GM19025 (cell line): ENCODE measurements around the gene EDC4.
"Not testable (repeated sequence)": the region's sequence is repeated elsewhere in the genome, so short reads cannot be mapped to it uniquely, and the experiment has no call there.

Experiments used
- ATAC-seq: cut with Tn5 transposase; IDR thresholded peaks from one replicate; pipeline ENCODE4 v1.9.1; 2021; ENCODE audit warnings: mild to moderate bottlenecking, low read depth, moderate library complexity; ENCODE audit not compliant: unreplicated experiment

The EDC4 gene

GRCh38 chr16:67846320-67847063 lies 26.4 kb upstream of the EDC4 start, which contains the start of gene NUTF2:
TSS of gene NUTF2 (plus strand) at chr16:67846933. CDS start at chr16:67865131, 18,198 bp downstream.
- peak; percentile 62 for ATAC-seq

DNA sequence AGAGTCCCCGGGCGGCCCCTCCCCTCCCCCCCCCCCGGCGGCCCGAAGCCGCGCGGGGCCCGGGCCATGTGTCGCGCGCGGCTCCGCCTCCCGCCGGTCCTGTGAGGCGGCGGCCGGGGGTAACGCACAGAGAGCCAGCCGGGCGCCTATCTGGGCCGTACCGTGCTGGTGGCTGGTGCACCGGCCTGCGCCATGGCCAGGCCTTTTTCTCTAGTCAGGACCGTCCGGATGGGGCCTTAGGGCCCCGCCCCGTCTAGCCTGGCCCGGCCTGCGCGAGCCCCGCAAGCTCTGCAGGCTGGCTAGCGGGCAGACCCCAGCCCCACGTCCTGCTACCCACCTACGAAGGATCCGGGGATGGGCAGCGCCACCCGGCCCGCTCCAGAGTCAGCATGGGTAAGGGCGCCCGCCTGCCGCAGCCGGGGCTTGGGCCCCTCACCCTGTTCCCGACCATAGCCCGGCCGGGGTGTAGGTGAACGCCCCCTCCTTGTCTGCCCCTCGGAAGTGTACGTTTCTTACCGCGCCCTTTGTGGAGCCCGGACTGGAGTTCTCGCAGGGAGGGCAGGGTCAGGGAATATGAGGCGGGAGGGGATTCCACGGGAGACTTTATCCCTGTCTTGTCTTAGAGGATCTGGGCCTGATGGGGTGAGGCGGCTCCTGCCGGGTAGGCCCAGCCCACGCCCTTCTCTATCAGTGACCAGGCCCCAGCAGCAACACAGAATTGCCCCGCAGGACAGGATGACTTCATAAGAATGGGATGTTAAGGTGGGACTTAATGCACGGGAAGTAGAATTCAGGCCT lies 25.6 kb upstream of the EDC4 start, which contains the start of gene CENPT:
TSS of gene CENPT (minus strand) at position 630 of the 798 bp plus-strand sequence. CDS start 13,834 bp downstream, outside the sequence.
- ATAC-seq: peak; percentile 34

GRCh38 chr16:67848118-67848517 lies 24.7 kb upstream of the EDC4 start:
- no peak for ATAC-seq

GRCh38 chr16:67853670-67854069 lies 19.2 kb upstream of the EDC4 start:
- no peak for ATAC-seq

DNA sequence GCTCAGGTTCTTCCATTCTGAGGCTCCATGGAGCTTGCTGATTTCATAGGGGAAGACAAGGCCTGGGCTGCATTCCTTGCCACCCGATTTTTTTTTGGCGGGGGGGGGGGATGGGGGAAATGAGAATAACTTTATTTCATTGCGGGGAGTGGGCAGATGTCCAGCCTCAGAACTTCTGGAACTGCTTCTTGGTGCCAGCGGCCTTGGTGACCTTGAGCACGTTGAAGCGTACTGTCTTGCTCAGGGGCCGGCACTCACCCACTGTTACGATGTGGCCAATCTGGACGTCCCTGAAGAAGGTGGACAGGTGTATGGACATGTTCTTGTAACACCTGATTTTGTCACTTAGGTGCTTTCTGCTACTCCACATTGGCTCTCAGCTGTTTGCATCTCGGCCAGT lies 17.1 kb upstream of the EDC4 start:
- ATAC-seq: no peak

DNA sequence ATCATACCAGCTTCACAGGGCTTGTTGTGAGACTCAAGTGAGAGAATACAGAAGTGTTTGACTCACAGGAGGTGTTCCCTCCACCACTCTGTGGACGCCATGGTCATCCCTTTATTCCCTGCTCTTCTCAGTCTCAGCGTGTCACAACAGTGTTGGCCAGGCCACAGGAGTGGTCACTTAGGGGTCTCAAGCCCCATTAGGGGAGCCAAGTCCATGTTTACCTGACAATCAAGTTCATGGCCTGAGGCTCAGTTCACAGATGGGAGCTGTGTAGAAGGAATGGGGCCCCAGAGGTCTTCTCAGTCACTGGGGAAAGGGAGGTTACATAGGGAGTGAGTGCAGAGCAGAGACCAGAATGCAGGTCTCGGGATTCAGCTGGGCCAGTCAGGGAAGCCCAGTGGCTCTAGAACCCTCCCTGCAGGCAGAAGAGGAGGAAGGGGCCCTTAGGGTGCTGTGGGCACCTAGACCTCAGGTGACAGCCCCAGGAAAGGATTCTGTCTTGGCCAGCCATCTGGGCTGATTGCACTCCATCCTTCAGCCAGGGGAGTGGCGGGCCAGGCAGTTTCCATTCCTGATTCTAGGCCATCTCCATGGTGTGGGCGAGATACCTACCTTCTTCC lies 15.8 kb upstream of the EDC4 start:
- no peak for ATAC-seq

GRCh38 chr16:67857547-67858233 lies 15.2 kb upstream of the EDC4 start:
- ATAC-seq: no peak

- ATAC-seq: no peak
Observed at GRCh38 chr16:67858500-67858899, 14.4 kb upstream of the EDC4 start.

- no peak for ATAC-seq
Observed at GRCh38 chr16:67860589-67861398, 12.1 kb upstream of the EDC4 start.

DNA sequence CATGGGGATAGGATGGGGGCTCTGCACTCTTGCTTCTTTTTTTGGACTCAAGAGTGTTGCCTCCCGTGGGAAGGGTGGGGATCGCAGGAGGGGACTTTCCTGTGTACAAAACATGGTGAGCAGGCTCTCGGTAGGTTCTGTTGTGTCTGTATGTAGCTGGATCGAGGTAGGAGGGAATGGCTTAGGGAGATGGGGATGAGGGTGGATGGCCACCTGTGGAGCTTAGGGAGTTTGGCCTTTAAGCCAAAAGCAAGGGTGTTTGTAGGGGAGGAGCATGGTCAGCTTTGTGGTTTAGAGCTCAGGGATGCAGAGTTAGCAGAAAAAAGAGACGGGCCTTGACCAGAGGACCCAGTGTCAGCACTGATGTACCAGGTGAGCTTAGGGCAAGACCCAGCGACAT lies 11.0 kb upstream of the EDC4 start:
- ATAC-seq: no peak

DNA sequence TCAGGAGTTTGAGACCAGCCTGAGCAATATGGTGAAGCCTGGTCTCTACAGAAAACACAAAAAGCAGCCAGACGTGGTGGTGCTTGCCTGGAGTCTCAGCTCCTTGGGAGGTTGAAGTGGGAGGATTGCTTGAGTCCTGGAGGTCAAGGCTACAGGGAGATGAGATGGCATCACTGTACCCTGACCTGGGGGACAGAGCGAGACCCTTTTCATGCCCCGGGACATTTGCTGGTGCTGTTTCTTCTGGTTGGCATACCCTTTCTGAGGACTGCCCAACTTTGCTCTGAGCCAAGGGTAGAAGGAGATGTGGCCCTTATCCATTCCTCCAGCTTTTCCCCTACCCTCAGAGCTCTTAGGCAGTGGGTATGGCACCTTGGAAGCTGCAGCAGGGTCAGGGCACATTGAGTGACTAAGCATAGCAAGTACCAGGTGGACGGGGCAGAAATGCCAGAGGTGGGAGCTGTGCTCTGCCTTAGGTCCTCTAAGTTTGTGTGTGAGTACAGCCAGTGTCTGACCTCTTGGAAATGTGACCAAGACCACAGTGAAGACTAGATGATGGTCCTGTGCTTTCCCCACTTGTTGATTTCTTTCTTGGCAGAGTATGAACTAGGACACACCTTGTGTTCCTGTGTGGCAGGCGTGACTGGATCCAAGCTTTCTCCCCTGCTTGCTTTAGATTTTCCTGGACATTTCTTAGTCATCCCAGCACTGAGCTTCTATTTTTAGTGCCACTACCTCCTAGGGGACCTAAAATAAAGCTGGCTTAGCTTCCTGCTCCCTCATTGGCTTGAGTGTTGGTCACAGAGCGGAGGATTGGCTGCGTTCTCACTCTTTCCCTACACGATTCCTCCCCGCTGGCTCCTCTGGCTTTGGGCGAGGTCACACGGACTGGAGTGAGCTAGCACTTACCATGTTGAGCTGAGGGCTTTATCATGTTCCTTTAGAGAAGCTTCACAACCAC lies 9.9 kb upstream of the EDC4 start:
- no peak for ATAC-seq

DNA sequence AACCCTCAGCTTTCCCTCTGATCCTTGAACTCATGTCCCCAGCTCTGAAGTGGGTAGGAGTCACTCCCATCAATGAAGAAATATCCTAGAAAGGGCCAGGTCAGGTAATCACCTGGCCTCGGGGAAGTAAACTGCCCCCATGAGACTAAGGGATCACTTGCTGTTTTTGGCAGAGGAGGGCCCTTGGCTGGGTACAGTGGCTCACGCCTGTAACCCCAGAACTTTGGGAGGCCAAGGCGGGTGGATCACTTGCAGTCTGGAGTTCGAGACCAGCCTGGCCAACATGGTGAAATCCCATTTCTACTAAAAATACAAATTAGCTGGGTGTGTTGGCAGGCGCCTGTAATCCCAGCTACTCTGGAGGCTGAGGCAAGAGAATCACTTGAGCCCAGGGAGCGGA lies 8.8 kb upstream of the EDC4 start:
- ATAC-seq: not testable (repeated sequence)

- no peak for ATAC-seq
Observed at GRCh38 chr16:67864594-67864993, 8.3 kb upstream of the EDC4 start.

DNA sequence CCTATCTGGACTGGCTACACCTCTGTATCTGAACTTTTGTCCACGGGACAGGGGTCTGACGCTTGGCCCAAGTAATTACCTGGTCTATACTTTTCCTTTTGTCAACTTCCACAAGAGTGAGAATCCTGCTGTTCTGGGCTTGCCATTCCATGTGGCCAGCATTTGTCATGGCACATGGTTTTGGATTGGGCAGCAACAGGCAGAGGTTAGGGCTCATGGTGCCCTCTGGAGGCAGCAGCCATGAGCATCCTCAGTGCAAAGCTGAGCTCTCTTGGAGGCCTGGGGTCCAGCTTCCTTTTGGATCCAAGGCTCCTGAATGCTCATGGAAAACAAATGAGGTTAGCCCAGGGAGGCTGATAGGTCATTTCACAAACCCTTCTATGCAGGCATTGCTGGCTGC lies 7.5 kb upstream of the EDC4 start:
- ATAC-seq: no peak

DNA sequence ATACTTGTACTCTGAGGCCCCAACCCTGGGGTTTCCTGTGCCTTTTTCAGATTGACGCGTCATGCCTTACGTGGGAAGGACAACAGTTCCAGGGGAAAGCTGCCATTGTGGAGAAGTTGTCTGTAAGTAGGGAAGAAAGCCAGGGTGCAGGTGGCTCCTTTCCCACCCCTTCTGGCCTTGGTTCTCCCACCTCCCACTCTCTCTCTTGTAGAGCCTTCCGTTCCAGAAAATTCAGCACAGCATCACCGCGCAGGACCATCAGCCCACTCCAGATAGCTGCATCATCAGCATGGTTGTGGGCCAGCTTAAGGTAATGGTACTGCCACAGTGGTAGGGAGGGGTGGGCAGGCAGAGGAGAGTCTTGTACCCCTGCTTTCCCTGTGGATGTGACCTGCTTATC lies 4.6 kb upstream of the EDC4 start:
- ATAC-seq: no peak

- no peak for ATAC-seq
Observed at GRCh38 chr16:67869653-67870052, 3.2 kb upstream of the EDC4 start.

DNA sequence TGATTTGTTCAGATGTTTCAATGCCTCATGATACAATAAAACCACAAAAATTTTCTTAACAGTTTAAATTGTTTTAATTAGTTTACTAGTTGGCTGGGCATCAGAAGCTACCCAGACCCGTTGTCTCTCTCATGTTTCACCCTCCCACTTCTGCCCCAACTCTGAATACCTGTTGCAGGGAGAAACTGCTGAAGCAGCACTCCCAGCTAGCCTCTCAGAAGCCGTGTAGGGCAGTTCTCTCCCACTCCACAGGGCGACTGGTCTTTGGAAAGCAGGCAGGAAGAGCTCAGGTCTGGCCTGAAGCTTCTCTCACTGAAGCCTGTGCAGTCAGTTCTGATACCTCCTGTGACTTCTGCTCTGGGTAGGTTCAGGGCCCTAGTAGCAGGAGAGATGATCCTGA lies 1.6 kb upstream of the EDC4 start:
- ATAC-seq: no peak

GRCh38 chr16:67872131-67872630 lies 671 bp upstream of the EDC4 start:
- no peak for ATAC-seq
